Body of pancreas (tissue), 4 donors: ENCODE data around the gene CD247. TPM values are rescaled to one million over a fixed set of nuclear protein-coding genes. Genes with fewer than 3 reads are reported as not detected.

Experiments used
- ATAC-seq: fragments of 150-250 bp; one replicate; pipeline ENCODE4 v1.9.1; 2016
- DNase-seq, 4 donors: peaks; one replicate each; pipeline ENCODE4 v3.0.0-alpha.2; 2019
- H3K27ac ChIP-seq, 4 donors: fragments of 200-600 bp; sonication (generic); 1 replicate in 3 of 4; 2 replicates in 1 of 4; pipeline versions ENCODE4 v1.5.1 to v1.6.1; 2016 to 2019; ENCODE audit warnings: mild to moderate bottlenecking in 1 of 4, mixed read lengths in 1 of 4, moderate library complexity in 1 of 4
- H3K27me3 ChIP-seq, 2 donors: fragments of 200-600 bp; sonication (generic); one replicate each; pipeline ENCODE4 v1.6.0; 2016; ENCODE audit warnings: mild to moderate bottlenecking in 1 of 2
- H3K36me3 ChIP-seq, 2 donors: fragments of 200-600 bp; sonication (generic); replicated peaks in 1 of 2; 2 replicates each; pipeline ENCODE4 v1.5.1; 2016; ENCODE audit warnings: low read depth in 2 of 2; ENCODE audit not compliant: insufficient read depth in 1 of 2
- H3K4me1 ChIP-seq: fragments of 200-600 bp; sonication (generic); one replicate; pipeline ENCODE4 v1.6.0; 2016
- H3K4me3 ChIP-seq, 2 donors: fragments of 200-600 bp; sonication (generic); 1 replicate in 1 of 2; 2 replicates in 1 of 2; pipeline ENCODE4 v1.5.1; 2016 to 2019
- H3K9me3 ChIP-seq, 3 donors: fragments of 200-600 bp; sonication (generic); 1 replicate in 2 of 3; 2 replicates in 1 of 3; pipeline ENCODE4 v1.5.1; 2016
- POLR2A ChIP-seq, 3 donors: fragments of 450-650 bp; IDR thresholded peaks; one replicate each; pipeline ENCODE4 v1.6.1; 2016; ENCODE audit warnings: antibody characterized with exemption in 3 of 3, mild to moderate bottlenecking in 2 of 3
- WGBS, 2 donors: methylation state at CpG; one replicate each; pipeline ENCODE4 v1.1.5; 2017; 5-methylcytosine and 5-hydroxymethylcytosine counted together
- intact Hi-C: fragments of 100-400 bp; cut with DNase I; formaldehyde crosslinking; loops from one replicate; pipeline ENCODE4 v1.15.1; 2023
- total RNA-seq, 2 donors: library from RNA; depleted of rRNA; stranded (reverse); fragments of >200 nt; gene quantifications; one replicate each; pipeline ENCODE4 v1.1.0, GENCODE V29; 2016
- TF ChIP-seq, protein P1 (sequence below), 7 experiments: fragments of 450-650 bp in 4 of 7; fragments of 200-600 bp in 3 of 7; sonication (generic) in 3 of 7; IDR thresholded peaks; one replicate each; pipeline ENCODE4 v1.5.1; 2016 to 2019; ENCODE audit warnings: antibody characterized with exemption in 7 of 7

CD247 gene
- total RNA-seq, 2 donors from 2014 or later, result 2.3 to 3.3 TPM

DNA sequence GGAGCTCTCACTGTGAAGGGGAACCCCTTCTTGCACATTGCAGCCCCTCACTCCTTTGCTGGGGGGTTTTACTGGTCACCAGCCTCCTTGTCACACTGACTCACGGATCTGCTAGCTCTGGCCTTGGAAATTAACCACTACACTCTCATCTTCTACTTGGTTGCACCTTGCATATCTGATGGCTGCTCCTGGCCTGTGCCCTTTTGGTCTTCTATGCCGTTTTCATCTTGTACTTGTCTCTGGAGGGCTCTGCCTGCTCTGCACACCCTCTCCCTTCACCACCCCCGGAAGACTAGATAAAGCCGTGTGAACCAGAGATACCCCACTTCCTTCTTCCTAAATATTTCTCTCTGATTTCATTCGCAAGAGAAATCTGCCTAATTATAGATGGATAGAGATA is 44.6 kb downstream of the CD247 start:
- 48 to 52% methylated on average over 5 of the region's 5 CpGs for WGBS, 2 donors
- Histone ChIP-seq H3K36me3 (no peaks in the 10 kb centered on the region), H3K4me1 (no peaks in the 10 kb centered on the region), H3K27me3 (no peaks in the 10 kb centered on the region), H3K27ac (no peak overlapping the region), H3K9me3 (no peaks in the 10 kb centered on the region), H3K4me3 (no peak overlapping the region)
- intact Hi-C loops, result no loop called here
- no peak for TF ChIP-seq POLR2A (IDR thresholded peaks at IDR 0.05)
- TF ChIP-seq, protein P1, sequence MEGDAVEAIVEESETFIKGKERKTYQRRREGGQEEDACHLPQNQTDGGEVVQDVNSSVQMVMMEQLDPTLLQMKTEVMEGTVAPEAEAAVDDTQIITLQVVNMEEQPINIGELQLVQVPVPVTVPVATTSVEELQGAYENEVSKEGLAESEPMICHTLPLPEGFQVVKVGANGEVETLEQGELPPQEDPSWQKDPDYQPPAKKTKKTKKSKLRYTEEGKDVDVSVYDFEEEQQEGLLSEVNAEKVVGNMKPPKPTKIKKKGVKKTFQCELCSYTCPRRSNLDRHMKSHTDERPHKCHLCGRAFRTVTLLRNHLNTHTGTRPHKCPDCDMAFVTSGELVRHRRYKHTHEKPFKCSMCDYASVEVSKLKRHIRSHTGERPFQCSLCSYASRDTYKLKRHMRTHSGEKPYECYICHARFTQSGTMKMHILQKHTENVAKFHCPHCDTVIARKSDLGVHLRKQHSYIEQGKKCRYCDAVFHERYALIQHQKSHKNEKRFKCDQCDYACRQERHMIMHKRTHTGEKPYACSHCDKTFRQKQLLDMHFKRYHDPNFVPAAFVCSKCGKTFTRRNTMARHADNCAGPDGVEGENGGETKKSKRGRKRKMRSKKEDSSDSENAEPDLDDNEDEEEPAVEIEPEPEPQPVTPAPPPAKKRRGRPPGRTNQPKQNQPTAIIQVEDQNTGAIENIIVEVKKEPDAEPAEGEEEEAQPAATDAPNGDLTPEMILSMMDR (IDR thresholded peaks at IDR 0.05), result no peak
- ATAC-seq, result no peak
- DNase-seq, result no peak

DNA sequence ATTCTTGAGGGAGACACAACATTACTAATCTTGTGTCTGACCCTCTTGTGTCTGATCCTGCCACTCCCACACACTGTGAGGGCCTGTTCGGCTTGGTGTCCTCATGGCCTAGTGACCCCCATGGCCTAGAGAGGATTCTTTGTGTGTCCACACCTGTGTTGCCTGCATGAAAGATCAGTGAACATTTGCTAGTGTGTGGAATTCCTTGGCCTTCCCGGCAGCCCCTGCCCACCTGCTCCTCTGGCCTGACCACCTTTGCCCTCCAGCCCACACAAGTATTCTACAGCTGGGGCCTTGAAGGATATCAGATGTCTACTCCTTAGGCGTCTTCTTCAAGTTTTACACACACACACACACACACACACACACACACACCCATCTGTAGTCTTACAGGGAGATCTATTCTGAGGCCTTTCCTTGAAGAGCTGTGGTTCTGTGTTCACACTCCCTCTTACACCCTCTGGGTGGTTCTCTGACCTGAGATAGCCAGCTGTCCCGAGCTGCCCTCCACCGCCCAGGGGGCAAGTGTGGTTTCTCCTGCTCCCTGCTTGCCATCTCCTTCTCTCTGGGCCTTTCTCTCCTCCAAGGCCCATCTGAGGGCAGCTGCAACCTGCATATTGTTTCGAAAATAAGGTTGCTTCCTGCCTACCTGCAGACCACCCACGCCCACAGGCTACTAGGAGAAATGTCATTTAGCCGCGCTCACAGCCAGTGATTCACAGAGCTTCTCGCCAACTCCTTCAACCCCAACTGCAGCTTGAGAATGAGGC is 45.4 kb downstream of the CD247 start:
- H3K4me1 ChIP-seq, result no peaks in the 10 kb centered on the region
- TF ChIP-seq, protein P1 (IDR thresholded peaks at IDR 0.05), result no peak
- TF ChIP-seq POLR2A (IDR thresholded peaks at IDR 0.05), result no peak
- H3K4me3 ChIP-seq, result no peak overlapping the region
- intact Hi-C loops, result no loop called here
- no peak overlapping the region for H3K27ac ChIP-seq
- H3K36me3 ChIP-seq, result no peaks in the 10 kb centered on the region
- no peak for DNase-seq
- no peak for ATAC-seq
- H3K27me3 ChIP-seq, result no peaks in the 10 kb centered on the region
- 80 to 86% methylated on average over 10 of the region's 10 CpGs for WGBS, 2 donors
- no peaks in the 10 kb centered on the region for H3K9me3 ChIP-seq

DNA sequence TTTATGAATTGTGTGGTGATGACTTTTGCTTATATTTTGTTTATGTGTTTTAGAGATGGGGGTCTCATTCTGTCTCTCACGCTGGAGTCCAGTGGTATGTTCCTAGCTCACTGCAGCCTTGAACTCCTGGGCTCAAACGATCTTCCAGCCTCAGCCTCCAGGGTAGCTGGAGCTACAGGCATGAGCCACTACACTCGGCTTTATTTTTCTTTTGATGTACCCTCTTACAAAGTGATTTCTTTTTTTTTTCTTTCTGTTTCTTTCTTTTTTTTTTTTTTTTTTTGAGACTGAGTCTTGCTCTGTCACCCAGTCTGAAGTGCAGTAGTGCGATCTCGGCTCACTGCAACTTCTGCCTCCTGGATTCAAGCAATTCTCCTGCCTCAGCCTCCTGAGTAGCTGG is 46.8 kb downstream of the CD247 start:
- DNase-seq (no peak), ATAC-seq (no peak)
- WGBS, 2 donors, result 83 to 84% methylated on average over 5 of the region's 5 CpGs
- Histone ChIP-seq H3K27me3 (no peaks in the 10 kb centered on the region), H3K9me3 (no peaks in the 10 kb centered on the region), H3K4me3 (no peak overlapping the region), H3K27ac (no peak overlapping the region), H3K36me3 (no peaks in the 10 kb centered on the region), H3K4me1 (no peaks in the 10 kb centered on the region)
- TF ChIP-seq, protein P1 (IDR thresholded peaks at IDR 0.05), result no peak
- intact Hi-C loops, result no loop called here

DNA sequence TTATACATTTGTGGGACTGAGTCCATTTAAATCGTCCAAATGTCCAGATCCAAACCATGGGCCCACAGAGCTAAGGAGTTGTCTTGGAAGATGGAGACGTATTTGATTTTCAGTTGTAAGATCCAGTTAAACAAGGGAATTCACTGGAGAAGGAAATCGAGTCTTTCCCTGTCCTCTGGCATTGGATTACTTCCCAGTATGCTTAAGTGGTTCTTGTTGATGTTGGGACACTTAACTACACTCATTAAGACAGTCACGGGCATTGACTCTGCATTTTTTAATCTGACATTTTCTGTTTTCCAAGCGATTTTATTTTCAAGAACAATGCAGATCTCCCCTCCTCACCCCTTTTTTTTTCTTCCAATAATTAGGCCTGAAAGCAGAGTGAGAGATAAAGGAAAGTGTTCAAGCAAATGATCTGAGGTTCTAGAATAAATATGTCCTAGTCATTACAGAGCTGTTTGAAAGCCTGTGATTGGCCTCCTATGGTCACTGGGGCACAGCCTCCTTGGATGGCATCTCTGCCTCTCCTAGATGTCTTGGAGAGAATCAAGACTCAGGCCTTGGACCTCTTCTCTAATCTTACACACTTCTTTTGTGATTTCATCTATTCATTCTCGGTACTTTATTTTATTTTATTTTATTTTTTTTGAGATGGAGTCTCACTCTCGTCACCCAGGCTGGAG is 48.9 kb downstream of the CD247 start:
- no peak for ATAC-seq
- Histone ChIP-seq H3K9me3 (no peaks in the 10 kb centered on the region), H3K27me3 (no peaks in the 10 kb centered on the region), H3K4me3 (no peak overlapping the region), H3K27ac (no peak overlapping the region), H3K36me3 (no peaks in the 10 kb centered on the region), H3K4me1 (no peaks in the 10 kb centered on the region)
- DNase-seq, result no peak
- WGBS, 2 donors, result 68 to 70% methylated on average over 7 of the region's 7 CpGs
- TF ChIP-seq POLR2A (IDR thresholded peaks at IDR 0.05), result no peak
- TF ChIP-seq, protein P1 (IDR thresholded peaks at IDR 0.05), result no peak
- intact Hi-C loops, result no loop called here
